ENCODE results near the gene LRCH1.

DNA sequence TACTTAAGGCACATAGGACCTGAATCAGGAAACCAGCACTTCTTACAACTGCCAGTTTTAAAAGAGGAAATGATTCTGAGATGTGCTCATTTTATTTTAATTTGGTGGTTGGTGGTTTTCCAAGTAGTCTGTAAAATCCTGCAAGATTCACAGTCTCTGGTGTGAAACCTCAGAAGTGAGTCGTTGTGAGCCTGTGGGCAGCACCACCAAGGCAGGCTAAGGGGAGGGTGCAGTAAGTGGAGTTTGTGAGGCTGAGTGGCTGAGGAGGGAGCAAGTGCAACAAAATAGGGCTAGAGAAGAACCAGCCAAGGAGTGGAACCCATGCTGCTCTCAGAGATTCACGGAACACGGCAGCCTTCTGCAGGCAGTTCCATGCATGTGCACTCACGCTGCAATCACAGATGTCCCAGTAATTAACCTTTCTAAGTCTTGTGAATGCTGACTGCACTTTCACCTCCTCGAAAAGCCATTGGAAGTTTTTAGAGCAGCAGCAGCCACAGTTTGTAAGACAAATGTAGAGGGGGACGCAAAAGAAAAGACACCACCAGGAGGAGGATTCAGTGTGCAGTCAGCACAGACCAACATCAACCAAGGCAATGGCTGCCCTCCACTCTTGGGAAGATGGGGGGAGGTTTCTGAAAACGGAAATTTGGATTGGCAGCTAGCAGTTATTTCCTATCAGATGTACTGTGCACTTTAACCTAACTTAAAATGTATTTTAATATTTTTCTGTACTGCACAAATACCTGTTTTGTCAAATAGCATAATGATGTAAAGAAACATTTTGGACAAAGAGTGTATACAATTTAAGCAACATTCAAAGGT lies 199.1 kb downstream of the LRCH1 start:
- TF ChIP-seq, protein P1, sequence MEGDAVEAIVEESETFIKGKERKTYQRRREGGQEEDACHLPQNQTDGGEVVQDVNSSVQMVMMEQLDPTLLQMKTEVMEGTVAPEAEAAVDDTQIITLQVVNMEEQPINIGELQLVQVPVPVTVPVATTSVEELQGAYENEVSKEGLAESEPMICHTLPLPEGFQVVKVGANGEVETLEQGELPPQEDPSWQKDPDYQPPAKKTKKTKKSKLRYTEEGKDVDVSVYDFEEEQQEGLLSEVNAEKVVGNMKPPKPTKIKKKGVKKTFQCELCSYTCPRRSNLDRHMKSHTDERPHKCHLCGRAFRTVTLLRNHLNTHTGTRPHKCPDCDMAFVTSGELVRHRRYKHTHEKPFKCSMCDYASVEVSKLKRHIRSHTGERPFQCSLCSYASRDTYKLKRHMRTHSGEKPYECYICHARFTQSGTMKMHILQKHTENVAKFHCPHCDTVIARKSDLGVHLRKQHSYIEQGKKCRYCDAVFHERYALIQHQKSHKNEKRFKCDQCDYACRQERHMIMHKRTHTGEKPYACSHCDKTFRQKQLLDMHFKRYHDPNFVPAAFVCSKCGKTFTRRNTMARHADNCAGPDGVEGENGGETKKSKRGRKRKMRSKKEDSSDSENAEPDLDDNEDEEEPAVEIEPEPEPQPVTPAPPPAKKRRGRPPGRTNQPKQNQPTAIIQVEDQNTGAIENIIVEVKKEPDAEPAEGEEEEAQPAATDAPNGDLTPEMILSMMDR (IDR thresholded peaks at IDR 0.05; ENCODE audit: borderline replicate concordance, extremely low read depth, low read length, poor library complexity, severe bottlenecking) = peak; percentile 55
- TF ChIP-seq EZH2 (IDR thresholded peaks at IDR 0.05; ENCODE audit: borderline replicate concordance, low read depth, low read length, severe bottlenecking) = no peak
